Large intestine (tissue), 3 donors: ENCODE measurements around the gene TMEM63A. TPM values are rescaled to one million over a fixed set of nuclear protein-coding genes. Genes with fewer than 3 reads are reported as not detected.

ENCODE experiments used
- DNase-seq, 2 donors: peaks; one replicate each; pipeline versions ENCODE4 v3.0.0 to v3.0.0-alpha.2; 2013
- H3K27ac ChIP-seq: one replicate; pipeline ENCODE4 v1.5.1; 2013; ENCODE audit warnings: low read length
- H3K27me3 ChIP-seq: 2 replicates; pipeline ENCODE4 v1.6.1; 2013; ENCODE audit warnings: low read length; ENCODE audit not compliant: control insufficient read depth, insufficient read depth
- H3K36me3 ChIP-seq: 2 replicates; pipeline ENCODE4 v1.6.1; 2013; ENCODE audit warnings: low read length; ENCODE audit not compliant: control insufficient read depth, insufficient read depth
- H3K4me1 ChIP-seq: one replicate; pipeline ENCODE4 v1.6.1; 2013; ENCODE audit warnings: low read length; ENCODE audit not compliant: control insufficient read depth, insufficient read depth
- H3K4me3 ChIP-seq: one replicate; pipeline ENCODE4 v1.5.1; 2013; ENCODE audit warnings: low read length
- H3K9me3 ChIP-seq: one replicate; pipeline ENCODE4 v1.6.1; 2013; ENCODE audit warnings: mild to moderate bottlenecking, low read depth, low read length, moderate library complexity; ENCODE audit not compliant: control insufficient read depth
- WGBS: methylation state at CpG from one replicate; pipeline ENCODE4 v1.1.5; 2013; ENCODE audit warnings: low lambda C conversion rate; ENCODE audit not compliant: insufficient coverage; 5-methylcytosine and 5-hydroxymethylcytosine counted together
- polyA plus RNA-seq: library from polyadenylated mRNA; unstranded; fragments of 120-200 nt; gene quantifications from one replicate; pipeline ENCODE4 v1.2.1, GENCODE V29; 2013

The TMEM63A gene
- polyA plus RNA-seq, 1 donor: 105 TPM

DNA sequence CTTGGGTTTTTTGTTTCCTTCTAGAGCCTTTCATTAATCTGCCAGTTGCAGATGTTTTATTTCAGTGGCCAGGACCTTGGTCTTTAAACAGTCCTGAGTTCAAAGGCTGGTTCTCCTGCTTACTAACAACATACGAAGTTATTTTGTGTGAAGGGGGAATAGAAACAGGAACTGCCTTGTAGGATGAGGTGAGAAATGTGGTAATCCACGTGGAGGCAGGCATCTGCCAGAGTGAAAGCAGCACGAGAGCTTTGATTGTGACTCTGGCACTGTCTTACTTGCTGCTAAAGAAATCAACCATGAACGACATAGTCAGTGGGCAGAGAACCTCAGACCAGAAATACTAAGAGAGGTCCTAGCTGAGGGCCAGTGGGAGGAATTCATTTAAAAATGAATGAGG is 30.4 kb downstream of the TMEM63A start:
- H3K27ac ChIP-seq: no peak overlapping the region
- H3K9me3 ChIP-seq: no peaks in the 10 kb centered on the region
- H3K36me3 ChIP-seq: peaks cover 88% of the 10 kb centered on the region
- H3K4me1 ChIP-seq: peaks cover 14% of the 10 kb centered on the region
- H3K4me3 ChIP-seq: no peak overlapping the region
- WGBS: 93% methylated on average over 2 of the region's 4 CpGs
- no peak for DNase-seq
- no peaks in the 10 kb centered on the region for H3K27me3 ChIP-seq

DNA sequence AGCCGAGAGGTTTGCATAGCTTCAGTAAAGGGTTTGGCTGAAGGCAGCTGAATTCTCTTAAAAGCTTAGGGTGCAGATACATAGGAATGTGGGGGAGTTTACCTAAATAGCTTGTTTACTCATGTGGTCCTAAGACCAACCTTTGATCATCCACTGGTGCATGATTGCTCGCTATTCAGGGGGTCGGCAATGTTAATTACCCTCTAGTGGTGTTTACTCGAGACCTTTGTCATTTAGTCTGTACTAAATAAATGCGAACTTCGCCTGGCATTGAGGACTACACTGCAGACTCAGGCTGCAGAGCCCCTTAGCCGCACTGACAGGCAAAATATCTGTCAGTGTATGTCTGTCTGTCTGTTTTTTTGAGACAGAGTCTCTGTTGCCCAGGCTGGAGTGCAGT is 31.8 kb downstream of the TMEM63A start:
- 100% methylated on average over 1 of the region's 7 CpGs for WGBS
- no peak overlapping the region for H3K27ac ChIP-seq
- DNase-seq: no peak
- no peaks in the 10 kb centered on the region for H3K9me3 ChIP-seq
- no peaks in the 10 kb centered on the region for H3K27me3 ChIP-seq
- H3K36me3 ChIP-seq: peaks cover 88% of the 10 kb centered on the region
- H3K4me3 ChIP-seq: no peak overlapping the region
- peaks cover 14% of the 10 kb centered on the region for H3K4me1 ChIP-seq

DNA sequence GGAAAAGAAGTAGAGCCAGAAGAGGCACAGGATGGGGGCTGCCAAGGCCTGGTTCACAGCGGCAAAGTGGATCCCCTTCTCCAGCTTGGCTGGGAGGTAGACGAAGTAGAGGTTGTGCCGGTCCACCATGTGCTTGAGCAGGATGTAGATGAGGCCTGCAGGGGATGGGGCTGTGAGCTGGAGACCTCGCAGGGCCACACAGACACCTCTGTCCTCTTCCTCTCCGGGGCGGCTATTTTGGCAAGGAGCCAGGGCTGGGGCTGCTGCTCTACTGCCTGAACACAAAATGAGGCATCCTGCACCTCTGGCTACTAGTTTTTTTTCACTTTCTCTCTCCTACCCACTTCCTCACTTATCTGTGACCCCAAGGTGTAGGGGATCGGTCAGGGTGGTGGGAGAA is 32.3 kb downstream of the TMEM63A start:
- no peak for DNase-seq
- Histone ChIP-seq H3K27ac (no peak overlapping the region), H3K36me3 (peaks cover 87% of the 10 kb centered on the region), H3K27me3 (no peaks in the 10 kb centered on the region), H3K9me3 (no peaks in the 10 kb centered on the region), H3K4me1 (peaks cover 14% of the 10 kb centered on the region), H3K4me3 (no peak overlapping the region)
- no CpG with 5 or more reads among the region's 7 CpGs for WGBS

DNA sequence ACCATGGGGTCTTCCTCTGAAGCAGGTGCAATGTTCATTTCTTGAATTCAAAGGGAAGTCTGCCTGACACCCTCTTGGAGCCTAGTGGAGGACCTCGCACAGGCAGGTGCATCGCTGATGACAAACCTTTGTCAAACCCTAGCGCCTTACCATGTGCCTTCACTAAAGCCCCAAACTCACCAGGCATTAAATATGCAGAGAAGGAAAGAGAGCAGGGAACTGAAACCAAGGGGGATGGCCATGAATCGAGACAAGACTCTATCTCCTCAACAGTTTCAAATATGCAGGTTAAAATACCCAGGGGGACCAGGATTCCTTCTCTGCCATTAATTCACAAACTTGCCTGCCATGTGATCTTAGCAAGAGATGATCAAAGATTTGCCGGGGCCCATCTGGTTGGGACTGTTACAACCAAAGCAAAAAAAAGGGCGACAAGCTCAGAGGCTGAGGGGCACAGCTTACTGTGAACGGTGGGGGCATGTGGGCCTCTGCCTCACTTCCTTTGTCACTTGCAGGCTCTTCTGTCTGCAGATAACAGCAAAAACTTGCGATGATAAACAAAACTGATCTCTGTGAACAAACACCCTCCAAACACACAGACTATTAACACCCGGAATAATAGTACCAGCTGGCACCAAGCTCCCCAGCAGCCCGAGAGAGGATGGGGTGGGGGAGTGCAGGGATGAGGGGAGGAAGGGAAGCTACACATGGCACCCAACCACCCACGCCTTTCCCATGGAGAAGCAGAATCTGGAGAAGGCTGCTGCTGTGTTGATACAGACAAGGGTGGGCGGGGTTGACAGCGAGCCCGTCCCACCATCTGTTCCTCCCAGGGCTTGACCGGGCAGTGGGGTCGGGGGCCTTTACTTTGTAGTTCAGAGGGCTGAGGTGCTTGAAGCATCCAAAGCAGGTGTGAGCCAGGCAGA is 33.9 kb downstream of the TMEM63A start:
- Histone ChIP-seq H3K27ac (no peak overlapping the region), H3K27me3 (no peaks in the 10 kb centered on the region), H3K9me3 (no peaks in the 10 kb centered on the region), H3K4me3 (no peak overlapping the region), H3K36me3 (peaks cover 81% of the 10 kb centered on the region), H3K4me1 (peaks cover 14% of the 10 kb centered on the region)
- no CpG with 5 or more reads among the region's 16 CpGs for WGBS
- peak in 1 of 2 donors; percentile 37 for DNase-seq

DNA sequence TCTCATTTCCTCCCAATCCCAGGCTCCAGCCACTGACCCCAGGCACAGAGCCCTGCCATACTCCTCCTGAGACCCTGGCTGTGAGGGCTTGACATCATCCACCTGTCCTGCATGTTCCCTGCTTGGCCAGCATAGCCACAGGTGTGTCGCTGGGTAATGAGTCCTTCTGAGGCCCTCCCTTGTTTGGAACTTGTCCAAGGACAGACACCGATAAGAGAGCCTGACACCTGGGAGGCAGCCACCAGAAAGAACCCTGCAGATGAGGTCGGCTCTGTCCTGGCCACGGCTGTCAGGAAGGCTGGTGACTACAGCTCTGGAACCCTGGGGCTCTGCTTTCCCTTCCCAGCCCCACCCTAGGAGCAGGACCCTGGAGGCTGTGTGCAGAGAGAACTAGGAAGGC is 34.6 kb downstream of the TMEM63A start:
- Histone ChIP-seq H3K4me3 (no peak overlapping the region), H3K9me3 (no peaks in the 10 kb centered on the region), H3K27me3 (no peaks in the 10 kb centered on the region), H3K4me1 (peaks cover 14% of the 10 kb centered on the region), H3K36me3 (peaks cover 74% of the 10 kb centered on the region), H3K27ac (no peak overlapping the region)
- no CpG with 5 or more reads among the region's 4 CpGs for WGBS
- DNase-seq: peak; percentile 49 to 83

DNA sequence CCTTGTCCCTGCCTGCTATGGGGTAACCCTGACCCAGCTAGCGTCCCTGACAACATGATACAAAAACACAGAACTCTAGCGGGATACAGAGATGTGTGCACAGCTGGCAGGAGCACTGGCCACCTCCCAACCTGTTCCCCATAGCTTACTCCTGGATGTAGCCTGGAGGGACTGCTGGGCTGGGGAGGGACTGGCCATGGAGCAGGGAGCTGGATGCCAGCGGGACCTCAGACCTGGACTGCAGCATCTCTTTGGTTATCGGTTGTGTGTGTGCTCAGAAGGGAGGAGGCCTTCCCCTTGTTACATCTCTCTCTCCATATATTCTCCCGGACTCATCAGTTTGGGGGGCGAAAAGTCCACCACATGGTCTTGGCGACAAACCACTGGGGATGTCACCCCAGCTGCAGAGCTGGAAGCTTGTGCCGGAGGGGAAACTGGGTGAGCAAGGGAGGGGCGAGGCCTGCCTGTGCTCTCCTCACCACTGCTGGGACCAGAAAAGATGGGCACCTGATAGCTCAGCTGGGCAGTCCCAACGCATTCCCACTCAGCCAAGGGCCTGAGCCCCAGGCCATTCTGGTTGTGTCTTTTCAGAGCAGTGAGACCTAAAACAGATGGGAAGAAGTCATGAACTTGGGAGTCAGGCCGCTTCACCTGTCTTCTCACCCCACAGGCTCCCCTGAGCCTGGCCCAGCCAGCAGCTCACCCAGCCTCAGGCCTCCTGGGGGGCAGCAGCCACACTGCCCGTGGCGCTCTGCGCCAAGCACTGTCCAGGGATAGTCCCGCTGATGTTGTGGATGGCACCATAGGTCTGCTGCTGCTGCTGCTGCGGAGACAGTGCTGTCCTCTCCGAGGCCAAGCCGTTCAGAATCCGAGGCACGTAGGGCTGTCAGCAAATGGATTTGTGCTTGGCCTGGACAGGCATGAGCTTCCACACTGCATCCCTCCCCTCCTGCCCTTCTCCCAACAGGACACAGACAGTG is 35.6 kb downstream of the TMEM63A start:
- no peak for DNase-seq
- no peaks in the 10 kb centered on the region for H3K9me3 ChIP-seq
- peaks cover 14% of the 10 kb centered on the region for H3K4me1 ChIP-seq
- no peak overlapping the region for H3K27ac ChIP-seq
- no peaks in the 10 kb centered on the region for H3K27me3 ChIP-seq
- no peak overlapping the region for H3K4me3 ChIP-seq
- peaks cover 72% of the 10 kb centered on the region for H3K36me3 ChIP-seq
- no CpG with 5 or more reads among the region's 20 CpGs for WGBS

DNA sequence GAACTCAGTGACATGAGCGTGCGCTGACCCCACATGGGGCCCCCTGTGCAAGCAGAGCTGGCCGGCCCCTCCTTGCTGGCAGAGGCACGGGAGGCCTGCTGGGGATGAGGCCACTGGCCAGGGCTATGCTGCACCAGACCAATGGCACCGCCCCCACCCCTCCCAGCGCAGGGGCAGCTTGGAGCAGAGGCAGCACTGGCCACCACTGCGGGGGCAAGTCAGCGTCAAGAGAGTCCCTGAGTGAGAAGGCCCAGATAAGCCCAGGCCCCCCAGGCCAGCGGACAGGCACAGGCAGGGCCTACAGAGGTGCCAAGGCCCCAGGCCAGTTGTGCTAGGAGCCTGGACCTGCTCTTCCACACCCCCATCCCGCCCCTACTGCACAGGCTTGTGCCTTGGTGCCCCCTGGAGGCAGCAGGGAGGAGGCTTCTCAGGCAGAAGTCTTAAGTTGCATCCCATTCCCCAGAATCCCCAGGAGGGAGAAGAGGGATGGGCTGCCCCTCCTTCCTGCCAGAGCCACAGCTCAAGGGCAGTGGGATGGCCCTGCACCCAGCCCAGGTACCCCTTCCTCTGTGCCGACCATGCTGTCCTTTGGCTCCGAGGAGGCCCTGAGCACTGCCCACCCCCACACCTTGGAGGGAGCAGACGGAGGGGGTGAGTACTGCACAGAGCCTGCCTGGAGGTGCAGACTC is 36.5 kb downstream of the TMEM63A start:
- Histone ChIP-seq H3K36me3 (peaks cover 65% of the 10 kb centered on the region), H3K4me1 (peaks cover 14% of the 10 kb centered on the region), H3K9me3 (no peaks in the 10 kb centered on the region), H3K27ac (no peak overlapping the region), H3K27me3 (no peaks in the 10 kb centered on the region), H3K4me3 (no peak overlapping the region)
- DNase-seq: peak; percentile 59 to 61
- no CpG with 5 or more reads among the region's 13 CpGs for WGBS

DNA sequence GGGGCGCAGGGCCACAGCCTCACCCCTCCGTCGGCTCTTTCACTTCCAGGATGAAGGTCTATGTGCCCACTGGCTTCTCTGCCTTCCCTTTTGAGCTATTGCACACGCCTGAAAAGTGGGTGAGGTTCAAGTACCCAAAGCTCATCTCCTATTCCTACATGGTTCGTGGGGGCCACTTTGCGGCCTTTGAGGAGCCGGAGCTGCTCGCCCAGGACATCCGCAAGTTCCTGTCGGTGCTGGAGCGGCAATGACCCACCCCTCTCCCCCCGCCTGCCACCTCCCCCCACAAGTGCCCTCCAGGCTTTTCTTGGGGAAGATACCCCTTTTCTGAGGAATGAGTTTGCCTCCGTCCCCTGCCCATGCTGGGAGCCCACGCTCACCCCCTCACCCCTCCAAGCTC is 37.1 kb downstream of the TMEM63A start:
- no peak overlapping the region for H3K27ac ChIP-seq
- peaks cover 14% of the 10 kb centered on the region for H3K4me1 ChIP-seq
- WGBS: no CpG with 5 or more reads among the region's 14 CpGs

DNA sequence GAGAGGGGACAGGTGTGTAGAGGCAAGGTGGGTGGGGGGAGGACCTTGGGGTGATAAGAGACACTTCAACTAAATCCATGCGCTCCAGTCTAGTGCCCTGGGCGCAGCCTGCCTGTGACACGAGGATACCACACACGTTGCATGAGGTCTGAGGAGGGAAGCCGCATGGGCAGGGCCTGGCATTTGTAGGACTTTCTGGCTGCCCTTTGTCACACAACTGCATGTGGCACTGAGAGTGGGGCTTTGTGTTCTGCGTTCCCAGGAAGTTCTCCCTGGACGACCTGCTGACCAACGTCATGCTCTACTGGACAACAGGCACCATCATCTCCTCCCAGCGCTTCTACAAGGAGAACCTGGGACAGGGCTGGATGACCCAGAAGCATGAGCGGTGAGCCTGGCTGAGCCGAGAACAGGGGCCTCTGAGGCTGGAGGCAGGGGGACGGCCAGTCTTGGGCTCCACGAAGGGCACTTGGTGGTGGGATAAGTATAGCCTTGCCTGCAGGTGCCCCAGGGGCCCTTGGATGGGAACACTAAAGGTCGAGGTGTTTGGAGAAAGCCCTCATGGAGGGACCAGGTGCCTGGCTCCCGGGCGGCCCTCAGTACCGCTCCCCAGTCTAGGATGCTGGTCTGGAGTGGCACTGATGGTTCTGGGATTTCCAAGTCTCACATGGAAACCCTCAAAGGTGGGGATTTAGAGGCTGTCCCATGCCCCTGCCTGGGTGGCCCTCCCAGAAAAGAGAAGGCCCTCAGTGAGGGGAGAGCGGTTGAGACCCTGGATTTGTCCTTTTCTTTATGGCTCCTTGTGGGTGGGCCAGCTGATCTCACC is 37.7 kb downstream of the TMEM63A start:
- WGBS: no CpG with 5 or more reads among the region's 18 CpGs
- H3K4me1 ChIP-seq: peaks cover 14% of the 10 kb centered on the region
- H3K27me3 ChIP-seq: no peaks in the 10 kb centered on the region
- DNase-seq: no peak
- H3K9me3 ChIP-seq: no peaks in the 10 kb centered on the region
- H3K27ac ChIP-seq: no peak overlapping the region
- H3K36me3 ChIP-seq: peaks cover 62% of the 10 kb centered on the region
- H3K4me3 ChIP-seq: no peak overlapping the region

More for the DNA sequence above, 37.1 kb downstream of the TMEM63A start:
- no peaks in the 10 kb centered on the region for H3K9me3 ChIP-seq
- H3K4me3 ChIP-seq: no peak overlapping the region
- H3K36me3 ChIP-seq: peaks cover 62% of the 10 kb centered on the region
- no peaks in the 10 kb centered on the region for H3K27me3 ChIP-seq
- no peak for DNase-seq
